IMR-90 (cell line): Measurements from ENCODE around the gene PKP3. TPM values are rescaled to one million over a fixed set of nuclear protein-coding genes. Genes with fewer than 3 reads are reported as not detected.
A peak's percentile ranks its signal among the peaks of the same experiment; 100 is the strongest.

Experiments used
- ATAC-seq: fragments of 200-7000 bp; cut with Tn5 transposase; 2 replicates; pipeline ENCODE4 v1.9.1; 2020; ENCODE audit warnings: low read depth, mild to moderate bottlenecking, moderate library complexity
- BruUV-seq: library from RNA; stranded (reverse); fragments of 400-500 nt; replicated peaks from 2 replicates; lab custom pipeline; 2021; lab: Mats Ljungman, UMichigan
- CTCF ChIA-PET: fragments of 300-600 bp; formaldehyde crosslinking; extraction: SDS; loops from one replicate; lab custom pipeline; 2021; ENCODE audit warnings: antibody characterized with exemption; lab: Yijun Ruan, JAX
- POLR2A ChIA-PET: fragments of 300-600 bp; sonication (Branson Sonifier 250); formaldehyde crosslinking; loops from one replicate; lab custom pipeline; 2022; ENCODE audit warnings: antibody characterized with exemption; ENCODE audit not compliant: unreplicated experiment; lab: Charles Lee
- DNase-seq: peaks from one replicate; pipeline ENCODE4 v3.0.0; 2013
- H2AFZ ChIP-seq: replicated peaks from 2 replicates; pipeline ENCODE3; 2013; ENCODE audit warnings: low read length, mild to moderate bottlenecking; ENCODE audit not compliant: poor library complexity
- H2AK5ac ChIP-seq: 2 replicates; pipeline ENCODE4 v1.6.1; 2013; ENCODE audit warnings: low read depth, low read length, inconsistent platforms
- H2AK9ac ChIP-seq: replicated peaks from 2 replicates; pipeline ENCODE3; 2013; ENCODE audit warnings: mild to moderate bottlenecking, low read depth, low read length, moderate library complexity; ENCODE audit not compliant: poor library complexity
- H2BK120ac ChIP-seq: 2 replicates; pipeline ENCODE4 v1.6.1; 2013; ENCODE audit warnings: low read depth, low read length, inconsistent platforms
- H2BK15ac ChIP-seq: 3 replicates; pipeline ENCODE4 v1.6.1; 2013; ENCODE audit warnings: low read depth, low read length, inconsistent platforms
- H2BK20ac ChIP-seq: 2 replicates; pipeline ENCODE4 v1.6.1; 2013; ENCODE audit warnings: low read depth, mild to moderate bottlenecking, inconsistent platforms, low read length, moderate library complexity
- H2BK5ac ChIP-seq: 2 replicates; pipeline ENCODE4 v1.6.1; 2013; ENCODE audit warnings: mild to moderate bottlenecking, low read depth, low read length, inconsistent platforms; ENCODE audit not compliant: poor library complexity, severe bottlenecking
- H3K14ac ChIP-seq: replicated peaks from 2 replicates; pipeline ENCODE4 v1.6.1; 2013; ENCODE audit warnings: low read depth, low read length, inconsistent platforms
- H3K18ac ChIP-seq: 2 replicates; pipeline ENCODE4 v1.6.1; 2013; ENCODE audit warnings: low read depth, low read length, control low read depth
- H3K23ac ChIP-seq: 2 replicates; pipeline ENCODE4 v1.6.1; 2013; ENCODE audit warnings: low read depth, low read length, inconsistent platforms
- H3K27ac ChIP-seq: 2 replicates; pipeline ENCODE4 v1.5.1; 2013; ENCODE audit warnings: mild to moderate bottlenecking, control low read depth, low read length; ENCODE audit not compliant: insufficient read depth
- H3K27me3 ChIP-seq: 2 replicates; pipeline ENCODE4 v1.6.1; 2013; ENCODE audit warnings: low read length; ENCODE audit not compliant: control insufficient read depth, insufficient read depth
- H3K36me3 ChIP-seq: 2 replicates; pipeline ENCODE4 v1.6.1; 2013; ENCODE audit warnings: low read length, mixed read lengths; ENCODE audit not compliant: control insufficient read depth, insufficient read depth
- H3K4ac ChIP-seq: 2 replicates; pipeline ENCODE4 v1.6.1; 2013; ENCODE audit warnings: low read depth, low read length, inconsistent platforms
- H3K4me1 ChIP-seq: 2 replicates; pipeline ENCODE4 v1.6.1; 2013; ENCODE audit warnings: low read length, mixed read lengths; ENCODE audit not compliant: control insufficient read depth, insufficient read depth
- H3K4me2 ChIP-seq: 2 replicates; pipeline ENCODE4 v1.6.1; 2013; ENCODE audit warnings: low read depth, mild to moderate bottlenecking, control low read depth, low read length, moderate library complexity
- H3K4me3 ChIP-seq: 2 replicates; pipeline ENCODE4 v1.5.1; 2013; ENCODE audit warnings: low read depth, mild to moderate bottlenecking, control low read depth, low read length, moderate library complexity; ENCODE audit not compliant: insufficient read depth
- H3K56ac ChIP-seq: 2 replicates; pipeline ENCODE4 v1.6.1; 2013; ENCODE audit warnings: low read length, inconsistent platforms; ENCODE audit not compliant: insufficient read depth; ENCODE audit errors: extremely low read depth
- H3K79me1 ChIP-seq, 2 experiments: 2 replicates each; pipeline ENCODE4 v1.6.1; 2013; ENCODE audit warnings: low read length in 2 of 2, inconsistent platforms in 1 of 2, low read depth in 1 of 2
- H3K9ac ChIP-seq: 2 replicates; pipeline ENCODE4 v1.6.1; 2013; ENCODE audit warnings: low read depth, low read length, control low read depth
- H3K9me1 ChIP-seq: 2 replicates; pipeline ENCODE4 v1.6.1; 2013; ENCODE audit warnings: low read length, inconsistent platforms; ENCODE audit not compliant: insufficient read depth
- H3K9me3 ChIP-seq: 2 replicates; pipeline ENCODE4 v1.6.1; 2013; ENCODE audit warnings: low read length; ENCODE audit not compliant: control insufficient read depth, insufficient read depth
- H4K20me1 ChIP-seq: 2 replicates; pipeline ENCODE4 v1.6.1; 2013; ENCODE audit warnings: low read length, inconsistent platforms; ENCODE audit not compliant: insufficient read depth
- H4K5ac ChIP-seq: 2 replicates; pipeline ENCODE4 v1.6.1; 2013; ENCODE audit warnings: mild to moderate bottlenecking, low read depth, low read length, control low read depth
- H4K8ac ChIP-seq, 2 experiments: 2 replicates each; pipeline ENCODE4 v1.6.1; 2013; ENCODE audit warnings: low read depth in 2 of 2, low read length in 2 of 2, control low read depth in 1 of 2, inconsistent platforms in 1 of 2
- H4K91ac ChIP-seq: 2 replicates; pipeline ENCODE4 v1.6.1; 2013; ENCODE audit warnings: low read depth, low read length, inconsistent platforms; ENCODE audit not compliant: insufficient read depth
- BHLHE40 ChIP-seq: fragments of 150-350 bp; IDR thresholded peaks from 2 replicates; pipeline ENCODE4 v1.6.1; 2016; ENCODE audit warnings: mild to moderate bottlenecking, low read depth, low read length
- CEBPB ChIP-seq: IDR thresholded peaks from 2 replicates; pipeline ENCODE4 v1.6.1; 2012; ENCODE audit warnings: low read depth, low read length, improper control_type of control experiment
- CHD1 ChIP-seq: IDR thresholded peaks from 2 replicates; pipeline ENCODE4 v1.6.1; 2012; ENCODE audit warnings: low read depth, low read length, improper control_type of control experiment
- FOS ChIP-seq: fragments of 150-350 bp; IDR thresholded peaks from 2 replicates; pipeline ENCODE4 v1.6.1; 2016; ENCODE audit warnings: low read depth, low read length
- MAFK ChIP-seq: IDR thresholded peaks from 2 replicates; pipeline ENCODE4 v1.6.1; 2012; ENCODE audit warnings: low read depth, low read length, improper control_type of control experiment
- MAZ ChIP-seq: IDR thresholded peaks from 2 replicates; pipeline ENCODE4 v1.6.1; 2012; ENCODE audit warnings: low read depth, mild to moderate bottlenecking, low read length, improper control_type of control experiment, moderate library complexity, borderline replicate concordance
- MXI1 ChIP-seq: IDR thresholded peaks from 2 replicates; pipeline ENCODE4 v1.6.1; 2012; ENCODE audit warnings: low read depth, mild to moderate bottlenecking, low read length, moderate library complexity, borderline replicate concordance
- RAD21 ChIP-seq: IDR thresholded peaks from 2 replicates; pipeline ENCODE4 v1.6.1; 2012; ENCODE audit warnings: low read length, improper control_type of control experiment
- RFX5 ChIP-seq: IDR thresholded peaks from 2 replicates; pipeline ENCODE4 v1.8.0; 2012; ENCODE audit warnings: low read depth, mild to moderate bottlenecking, low read length, moderate library complexity
- SMC3 ChIP-seq: fragments of 150-350 bp; IDR thresholded peaks from 2 replicates; pipeline ENCODE4 v1.6.1; 2016; ENCODE audit warnings: low read depth, mild to moderate bottlenecking, antibody characterized with exemption, low read length, moderate library complexity
- USF2 ChIP-seq: fragments of 150-350 bp; IDR thresholded peaks from 2 replicates; pipeline ENCODE4 v1.6.1; 2017; ENCODE audit warnings: mild to moderate bottlenecking, antibody characterized with exemption, low read length, low read depth
- WGBS, 2 experiments: methylation state at CpG; one replicate each; pipeline versions ENCODE4 v1.1.5 to v1.1.7; 2013; ENCODE audit warnings: missing lambda C conversion rate in 2 of 2; ENCODE audit not compliant: insufficient read length in 1 of 2; ENCODE audit errors: extremely low coverage in 2 of 2; 5-methylcytosine and 5-hydroxymethylcytosine counted together
- dilution Hi-C: fragments of 300-500 bp; cut with HindIII; formaldehyde crosslinking; loops from one replicate; pipeline ENCODE4 v1.14.3; 2018; ENCODE audit warnings: low sequenced_read_pairs; ENCODE audit not compliant: unreplicated experiment
- in situ Hi-C: fragments of 300-500 bp; cut with MboI; formaldehyde crosslinking; loops from 3 replicates; pipeline ENCODE4 v1.14.3; 2019; ENCODE audit warnings: low sequenced_read_pairs, inconsistent platforms, mixed read lengths
- intact Hi-C: fragments of 100-400 bp; cut with micrococcal nuclease; formaldehyde crosslinking; loops from 2 replicates; pipeline ENCODE4 v1.10.0; 2022
- polyA plus RNA-seq, 3 experiments: library from polyadenylated mRNA; depleted of rRNA; stranded (reverse); fragments of >200 nt; gene quantifications; 2 replicates each; pipeline ENCODE4 v1.2.3, GENCODE V29; 2012; ENCODE audit warnings: low replicate concordance in 1 of 3
- total RNA-seq: library from RNA; depleted of rRNA; stranded (reverse); fragments of >200 nt; gene quantifications from 2 replicates; pipeline ENCODE4 v1.2.3, GENCODE V29; 2012

PKP3 gene
- total and polyA plus RNA-seq, 2 of the 4 experiments (the other 2 are of a cell fraction), result 1.5 to 2.2 TPM

DNA sequence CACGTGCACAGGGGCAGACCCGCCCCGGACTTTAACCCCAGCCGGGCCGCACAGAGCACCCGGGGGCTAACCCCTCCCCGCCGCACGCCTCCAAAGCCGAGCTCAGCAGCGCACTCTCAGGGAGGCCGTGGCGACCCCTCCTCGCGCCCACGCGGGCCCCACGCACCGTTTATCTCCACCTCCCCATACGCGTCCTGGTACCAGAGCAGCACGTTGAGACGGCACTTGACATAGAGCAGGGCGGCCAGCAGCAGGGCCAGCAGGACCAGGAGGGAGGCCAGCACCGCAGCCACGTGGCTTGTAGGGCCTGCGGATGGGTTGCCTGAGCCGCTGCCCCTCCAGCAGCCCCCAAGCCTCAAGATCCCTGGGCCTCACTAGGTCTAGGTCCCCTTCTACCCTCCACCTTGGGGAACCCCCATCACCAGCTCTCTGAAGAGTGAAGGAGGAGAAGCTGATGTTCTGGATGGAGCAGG is 13.7 kb downstream of the PKP3 start:
- no peak overlapping the region; the same call in 1 of the 2 replicates for H3K4me2 ChIP-seq
- no peak overlapping the region for H4K91ac ChIP-seq
- no peak overlapping the region for H3K9ac ChIP-seq
- H3K18ac ChIP-seq, result no peak overlapping the region
- no peaks in the 10 kb centered on the region for H3K9me3 ChIP-seq
- H3K14ac ChIP-seq, result no peak overlapping the region
- intact Hi-C loops (no loop called here), in situ Hi-C loops (no loop called here), dilution Hi-C loops (no loop called here)
- H2BK5ac ChIP-seq, result no peak overlapping the region
- ATAC-seq, result no peak
- no peaks in the 10 kb centered on the region for H3K9me1 ChIP-seq
- H3K4me1 ChIP-seq, result peaks cover 3% of the 10 kb centered on the region; the same call in 1 of the 2 replicates
- peaks cover 3% of the 10 kb centered on the region; the same call in 1 of the 2 replicates for H3K27me3 ChIP-seq
- H3K56ac ChIP-seq, result no peak overlapping the region
- H3K4ac ChIP-seq, result no peak overlapping the region
- H3K23ac ChIP-seq, result no peak overlapping the region
- no peak overlapping the region; the same call in 1 of the 2 replicates for H4K5ac ChIP-seq
- no peaks in the 10 kb centered on the region for H4K20me1 ChIP-seq
- H2AK5ac ChIP-seq, result no peak overlapping the region
- H4K8ac ChIP-seq, result peak overlapping the region in 1 of 2 experiments; percentile 74; a peak in 1 of 4 replicates
- BruUV-seq, result no TSS peak
- peak overlapping the region; percentile 47 for H2AK9ac ChIP-seq
- H3K36me3 ChIP-seq, result no peaks in the 10 kb centered on the region
- no peak overlapping the region for H2BK120ac ChIP-seq
- no peak overlapping the region for H2BK15ac ChIP-seq
- H3K4me3 ChIP-seq, result no peak overlapping the region
- H3K79me1 ChIP-seq, result no peaks in the 10 kb centered on the region
- H3K27ac ChIP-seq, result no peak overlapping the region
- ChIA-PET CTCF (interaction anchor here (1.8 kb wide), 1 partner anchor 41 kb away, joined by 12 read pairs; the partner anchor contains the start of gene PTDSS2), POLR2A (no interaction called here)
- H2BK20ac ChIP-seq, result no peak overlapping the region
- no peak for DNase-seq
- no peak for TF ChIP-seq FOS
- TF ChIP-seq CHD1, result no peak
- TF ChIP-seq BHLHE40, result no peak
- no peak for TF ChIP-seq USF2
- no peak for TF ChIP-seq MXI1
- no peak for TF ChIP-seq MAZ
- TF ChIP-seq SMC3, result no peak
- TF ChIP-seq RAD21, result no peak
- no peak for TF ChIP-seq RFX5
- TF ChIP-seq CEBPB, result no peak
- TF ChIP-seq MAFK, result no peak
- 57% methylated on average over 14 of the region's 28 CpGs; no CpG with 5 or more reads in 1 of the 2 experiments for WGBS, 2 experiments
- H2AFZ ChIP-seq, result peak overlapping the region; percentile 86
